MCF 10A (cell line): Measurements from ENCODE around the gene TMC4. TPM values are rescaled to one million over a fixed set of nuclear protein-coding genes. Genes with fewer than 3 reads are reported as not detected.
"Not testable (repeated sequence)": the region's sequence is repeated elsewhere in the genome, so short reads cannot be mapped to it uniquely, and the experiment has no call there.

ENCODE experiments used
- Bru-seq: library from RNA; stranded (reverse); fragments of 400-500 nt; gene quantifications from one replicate; lab custom pipeline; 2021; lab: Mats Ljungman, UMichigan
- BruChase-seq, 2 experiments: library from RNA; stranded (reverse); fragments of 400-500 nt; gene quantifications; one replicate each; lab custom pipeline; 2021; lab: Mats Ljungman, UMichigan
- BruUV-seq: library from RNA; stranded (reverse); fragments of 400-500 nt; replicated peaks from 2 replicates; lab custom pipeline; 2021; lab: Mats Ljungman, UMichigan
- CTCF ChIA-PET: fragments of 300-600 bp; sonication (Branson Sonifier 250); formaldehyde crosslinking; extraction: SDS; loops from one replicate; lab custom pipeline; 2021; ENCODE audit warnings: antibody characterized with exemption, inconsistent platforms; lab: Yijun Ruan, JAX
- POLR2A ChIA-PET: fragments of 300-600, 350-650 bp; sonication (Branson Sonifier 250); formaldehyde crosslinking; extraction: SDS; loops from one replicate; lab custom pipeline; 2020; ENCODE audit warnings: antibody characterized with exemption, inconsistent platforms; lab: Yijun Ruan, JAX
- DNase-seq: peaks from one replicate; pipeline ENCODE4 v3.0.0-alpha.2; 2018; ENCODE audit not compliant: unreplicated experiment
- H3K27ac Mint-ChIP-seq: one replicate; pipeline ENCODE4 v1.8.0; 2022; ENCODE audit warnings: mild to moderate bottlenecking, low read depth, mixed read lengths; ENCODE audit not compliant: unreplicated experiment
- H3K27me3 Mint-ChIP-seq: one replicate; pipeline ENCODE4 v1.8.0; 2022; ENCODE audit warnings: mixed read lengths; ENCODE audit not compliant: insufficient read depth, unreplicated experiment
- H3K36me3 Mint-ChIP-seq: one replicate; pipeline ENCODE4 v1.8.0; 2022; ENCODE audit warnings: mild to moderate bottlenecking, moderate library complexity, mixed read lengths; ENCODE audit not compliant: insufficient read depth, unreplicated experiment
- H3K4me1 Mint-ChIP-seq: one replicate; pipeline ENCODE4 v1.8.0; 2022; ENCODE audit warnings: mixed read lengths; ENCODE audit not compliant: insufficient read depth, unreplicated experiment
- H3K4me3 Mint-ChIP-seq: one replicate; pipeline ENCODE4 v1.8.0; 2022; ENCODE audit warnings: mild to moderate bottlenecking, moderate library complexity, mixed read lengths; ENCODE audit not compliant: unreplicated experiment
- H3K9me3 Mint-ChIP-seq: one replicate; pipeline ENCODE4 v1.8.0; 2022; ENCODE audit warnings: mixed read lengths; ENCODE audit not compliant: unreplicated experiment
- intact Hi-C: fragments of 100-400 bp; cut with micrococcal nuclease; formaldehyde crosslinking; loops from 2 replicates; pipeline ENCODE4 v1.14.1; 2022
- long read RNA-seq: library from polyadenylated mRNA; stranded (forward); transcript quantifications from one replicate; pipeline ENCODE4 v2.0.0, GENCODE V29; 2022
- total RNA-seq: library from RNA; stranded (reverse); gene quantifications from 2 replicates; pipeline ENCODE4 v1.2.3, GENCODE V29; 2022
- TF ChIP-seq, protein P1 (sequence below): fragments of 200-600 bp; IDR thresholded peaks from one replicate; pipeline ENCODE4 v1.8.0; 2022; ENCODE audit warnings: antibody characterized with exemption, mild to moderate bottlenecking; ENCODE audit not compliant: unreplicated experiment

The TMC4 gene, protein sequence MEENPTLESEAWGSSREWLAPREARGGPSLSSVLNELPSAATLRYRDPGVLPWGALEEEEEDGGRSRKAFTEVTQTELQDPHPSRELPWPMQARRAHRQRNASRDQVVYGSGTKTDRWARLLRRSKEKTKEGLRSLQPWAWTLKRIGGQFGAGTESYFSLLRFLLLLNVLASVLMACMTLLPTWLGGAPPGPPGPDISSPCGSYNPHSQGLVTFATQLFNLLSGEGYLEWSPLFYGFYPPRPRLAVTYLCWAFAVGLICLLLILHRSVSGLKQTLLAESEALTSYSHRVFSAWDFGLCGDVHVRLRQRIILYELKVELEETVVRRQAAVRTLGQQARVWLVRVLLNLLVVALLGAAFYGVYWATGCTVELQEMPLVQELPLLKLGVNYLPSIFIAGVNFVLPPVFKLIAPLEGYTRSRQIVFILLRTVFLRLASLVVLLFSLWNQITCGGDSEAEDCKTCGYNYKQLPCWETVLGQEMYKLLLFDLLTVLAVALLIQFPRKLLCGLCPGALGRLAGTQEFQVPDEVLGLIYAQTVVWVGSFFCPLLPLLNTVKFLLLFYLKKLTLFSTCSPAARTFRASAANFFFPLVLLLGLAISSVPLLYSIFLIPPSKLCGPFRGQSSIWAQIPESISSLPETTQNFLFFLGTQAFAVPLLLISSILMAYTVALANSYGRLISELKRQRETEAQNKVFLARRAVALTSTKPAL
- 3.7 and 6.1 TPM in 2 replicates for total RNA-seq
- percentile 23 among the genes with signal in this experiment for Bru-seq, nascent RNA
- BruChase-seq, experiment 1, labeled RNA remaining after a 6-hour chase, result percentile 35 among the genes with signal in this experiment
- percentile 32 among the genes with signal in this experiment for BruChase-seq, experiment 2, labeled RNA remaining after a 2-hour chase
- long read RNA-seq, partial matches to known transcripts, result 0 of 1 reads
- long read RNA-seq, other reads (novel, unspliced or antisense), result 1 of 1 reads

DNA sequence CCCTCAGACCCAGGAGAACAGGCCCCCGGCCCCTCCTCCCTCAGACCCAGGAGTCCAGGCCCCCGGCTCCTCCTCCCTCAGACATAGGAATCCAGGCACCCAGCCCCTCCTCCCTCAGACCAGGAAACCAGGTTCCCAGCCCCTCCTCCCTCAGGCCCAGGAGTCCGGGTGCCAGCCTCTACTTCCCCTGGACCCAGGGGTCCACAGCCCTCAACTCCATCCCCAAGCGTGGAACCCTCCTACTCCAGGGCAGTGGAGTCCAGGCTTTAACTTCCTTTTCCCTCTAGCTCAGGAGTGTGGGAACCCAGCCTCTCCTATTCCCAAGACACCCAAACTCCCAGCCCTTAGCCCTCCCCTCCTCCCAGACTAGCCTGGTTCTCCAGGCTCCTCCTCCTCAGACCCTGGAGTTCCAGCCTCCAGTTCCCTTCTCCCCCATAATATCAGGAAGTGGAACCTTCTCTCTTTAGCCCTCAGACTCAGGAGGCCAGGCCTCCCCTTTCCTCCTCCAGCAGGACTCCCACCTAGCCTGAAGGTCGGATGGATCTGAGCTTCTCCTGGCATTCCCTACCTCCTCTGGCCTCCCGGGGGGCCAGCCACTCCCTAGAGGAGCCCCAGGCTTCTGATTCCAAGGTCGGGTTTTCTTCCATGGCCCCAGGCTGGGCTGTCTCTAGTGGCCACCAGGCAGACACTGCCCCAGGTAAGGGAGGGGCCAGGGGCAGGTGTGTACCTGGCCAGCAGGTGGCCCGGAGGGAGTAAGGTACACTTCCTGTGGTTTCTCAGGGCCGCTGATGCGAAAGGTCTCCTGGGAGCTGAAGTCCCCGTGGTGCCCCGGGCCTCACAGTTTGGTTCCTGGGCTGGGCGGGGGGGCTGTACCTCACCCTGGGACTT lies at the start of gene TMC4:
TSS of gene TMC4 (minus strand) at position 690 of the 888 bp plus-strand sequence. CDS start at position 647, 43 bp downstream.
- ChIA-PET CTCF (interaction anchor here (0.6 to 2.2 kb wide), 12 partner anchors 7 to 1467 kb away, joined by 3 to 11 read pairs (median 3); partner anchors contain the start of gene MBOAT7), POLR2A (interaction anchor here (0.7 to 2.2 kb wide), 12 partner anchors 13 to 276 kb away, joined by 3 to 24 read pairs (median 5); partner anchors contain the start of genes CNOT3, LENG1, LENG8 and MBOAT7)
- no peaks in the 10 kb centered on the region for H3K9me3 Mint-ChIP-seq
- TF ChIP-seq, protein P1, sequence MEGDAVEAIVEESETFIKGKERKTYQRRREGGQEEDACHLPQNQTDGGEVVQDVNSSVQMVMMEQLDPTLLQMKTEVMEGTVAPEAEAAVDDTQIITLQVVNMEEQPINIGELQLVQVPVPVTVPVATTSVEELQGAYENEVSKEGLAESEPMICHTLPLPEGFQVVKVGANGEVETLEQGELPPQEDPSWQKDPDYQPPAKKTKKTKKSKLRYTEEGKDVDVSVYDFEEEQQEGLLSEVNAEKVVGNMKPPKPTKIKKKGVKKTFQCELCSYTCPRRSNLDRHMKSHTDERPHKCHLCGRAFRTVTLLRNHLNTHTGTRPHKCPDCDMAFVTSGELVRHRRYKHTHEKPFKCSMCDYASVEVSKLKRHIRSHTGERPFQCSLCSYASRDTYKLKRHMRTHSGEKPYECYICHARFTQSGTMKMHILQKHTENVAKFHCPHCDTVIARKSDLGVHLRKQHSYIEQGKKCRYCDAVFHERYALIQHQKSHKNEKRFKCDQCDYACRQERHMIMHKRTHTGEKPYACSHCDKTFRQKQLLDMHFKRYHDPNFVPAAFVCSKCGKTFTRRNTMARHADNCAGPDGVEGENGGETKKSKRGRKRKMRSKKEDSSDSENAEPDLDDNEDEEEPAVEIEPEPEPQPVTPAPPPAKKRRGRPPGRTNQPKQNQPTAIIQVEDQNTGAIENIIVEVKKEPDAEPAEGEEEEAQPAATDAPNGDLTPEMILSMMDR, result peak; percentile 33
- peaks cover 23% of the 10 kb centered on the region for H3K36me3 Mint-ChIP-seq
- no TSS peak for BruUV-seq
- peaks cover 6% of the 10 kb centered on the region for H3K4me1 Mint-ChIP-seq
- H3K27ac Mint-ChIP-seq, result peak within 1 kb of the TSS; percentile 85
- H3K27me3 Mint-ChIP-seq, result no peaks in the 10 kb centered on the region
- H3K4me3 Mint-ChIP-seq, result peak within 1 kb of the TSS; percentile 69
- intact Hi-C loops, result no loop called here
- peak; percentile 76 for DNase-seq

DNA sequence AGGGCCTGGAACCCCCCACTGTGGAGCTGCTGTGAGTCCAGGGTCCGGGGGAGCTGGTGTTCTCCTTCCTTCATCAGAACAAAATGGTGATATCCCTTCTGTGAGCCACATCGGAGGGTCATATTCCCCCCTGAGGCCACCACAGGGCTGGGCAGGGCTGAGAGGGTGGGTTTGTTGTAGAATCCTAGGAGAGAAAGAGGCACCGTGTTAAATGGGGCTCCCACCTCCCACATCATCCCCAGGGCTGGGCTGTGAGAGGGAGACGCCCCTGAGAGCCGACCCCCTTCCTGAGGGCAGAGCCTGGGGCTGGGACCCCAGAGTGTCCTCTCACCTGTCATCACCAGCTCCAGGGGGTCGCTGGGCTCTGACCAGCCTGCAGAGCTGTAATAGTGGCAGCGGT lies 49.0 kb upstream of the TMC4 start:
- H3K36me3 Mint-ChIP-seq, intact Hi-C loops: not testable (repeated sequence)
- peaks cover 35% of the 10 kb centered on the region for H3K27me3 Mint-ChIP-seq

DNA sequence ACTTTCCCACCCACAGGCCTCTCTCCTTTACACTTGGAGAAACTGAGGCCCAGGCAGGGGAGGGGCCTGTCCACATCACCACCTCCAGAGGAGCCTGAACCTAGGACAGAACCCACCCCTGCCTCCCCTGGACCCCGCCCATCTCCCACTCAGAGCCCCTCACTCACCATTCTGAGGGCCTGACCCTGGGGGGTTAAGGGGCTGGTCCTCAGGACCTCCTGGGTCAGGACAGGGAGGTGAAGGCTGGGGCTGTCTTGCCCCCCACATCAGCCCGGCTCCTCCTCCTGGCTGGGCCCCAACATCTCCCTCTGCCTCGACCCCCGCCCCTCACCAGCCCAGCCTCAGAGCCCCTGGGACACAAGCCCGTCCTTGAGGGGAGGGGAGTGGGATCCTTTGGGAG lies 46.7 kb upstream of the TMC4 start:
- H3K4me3 Mint-ChIP-seq, H3K9me3 Mint-ChIP-seq, H3K4me1 Mint-ChIP-seq, intact Hi-C loops, H3K27ac Mint-ChIP-seq, H3K36me3 Mint-ChIP-seq, POLR2A ChIA-PET, BruUV-seq, DNase-seq: not testable (repeated sequence)
- H3K27me3 Mint-ChIP-seq, result peaks cover 18% of the 10 kb centered on the region
- CTCF ChIA-PET, result interaction anchor here (0.6 kb wide), 1 partner anchor 47 kb away, joined by 3 read pairs; no protein-coding TSS in a partner anchor

More for the DNA sequence above, 49.0 kb upstream of the TMC4 start:
- POLR2A ChIA-PET, BruUV-seq, H3K4me1 Mint-ChIP-seq, H3K27ac Mint-ChIP-seq, H3K9me3 Mint-ChIP-seq, DNase-seq, H3K4me3 Mint-ChIP-seq: not testable (repeated sequence)
- CTCF ChIA-PET, result interaction anchor here (1.2 kb wide), 1 partner anchor 49 kb away, joined by 3 read pairs; no protein-coding TSS in a partner anchor

DNA sequence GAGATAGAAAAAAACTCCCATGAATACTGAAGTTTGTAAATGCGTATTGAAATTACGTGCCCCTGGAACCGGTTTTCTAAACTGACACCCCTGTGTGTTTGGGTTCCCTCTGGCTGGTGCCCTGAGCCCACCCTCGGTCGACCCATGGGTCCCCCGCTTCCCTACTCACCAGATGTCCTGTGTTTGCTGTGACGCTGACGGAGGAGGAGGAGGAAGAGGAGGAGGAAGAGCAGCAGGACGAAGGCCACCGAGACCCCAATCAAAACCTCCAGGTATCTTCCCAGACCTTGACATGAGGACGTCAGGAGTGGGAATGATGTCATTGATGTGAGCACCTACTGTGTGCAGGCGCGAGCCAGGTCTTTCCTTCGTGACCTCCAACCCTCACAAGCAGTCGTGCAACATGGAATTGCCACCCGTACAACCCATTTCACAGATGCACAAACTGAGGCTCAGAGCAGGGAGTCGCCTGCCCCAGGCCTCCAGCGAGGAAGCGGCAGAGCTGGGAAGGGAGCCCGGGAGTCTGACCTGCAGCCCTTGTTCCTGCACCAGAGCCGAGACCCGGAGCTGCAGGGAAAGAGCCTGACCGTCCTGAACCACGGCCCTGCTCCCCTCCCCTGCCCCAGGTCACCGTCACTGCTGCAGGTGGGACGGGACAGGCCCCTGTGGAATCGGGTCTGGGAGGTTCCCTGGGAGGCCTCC lies 46.2 kb upstream of the TMC4 start:
- POLR2A ChIA-PET, result no interaction called here
- no peak for DNase-seq
- BruUV-seq, result no TSS peak
- Mint-ChIP-seq H3K9me3 (no peaks in the 10 kb centered on the region), H3K4me3 (no peak overlapping the region), H3K36me3 (no peaks in the 10 kb centered on the region), H3K27me3 (peaks cover 16% of the 10 kb centered on the region), H3K27ac (no peak overlapping the region), H3K4me1 (no peaks in the 10 kb centered on the region)
- CTCF ChIA-PET, result interaction anchor here (0.6 kb wide), 1 partner anchor 46 kb away, joined by 3 read pairs; no protein-coding TSS in a partner anchor
- TF ChIP-seq, protein P1, result no peak
- intact Hi-C loops, result no loop called here
